NCI-H1048 (cell line): Measurements from ENCODE around the gene SHE.
A peak's percentile ranks its signal among the peaks of the same experiment; 100 is the strongest.
"Not testable (repeated sequence)": the region's sequence is repeated elsewhere in the genome, so short reads cannot be mapped to it uniquely, and the experiment has no call there.

Experiments used
- DNase-seq: peaks from one replicate; lab custom pipeline; 2025; lab: John Stamatoyannopoulos, UW

The SHE gene

DNA sequence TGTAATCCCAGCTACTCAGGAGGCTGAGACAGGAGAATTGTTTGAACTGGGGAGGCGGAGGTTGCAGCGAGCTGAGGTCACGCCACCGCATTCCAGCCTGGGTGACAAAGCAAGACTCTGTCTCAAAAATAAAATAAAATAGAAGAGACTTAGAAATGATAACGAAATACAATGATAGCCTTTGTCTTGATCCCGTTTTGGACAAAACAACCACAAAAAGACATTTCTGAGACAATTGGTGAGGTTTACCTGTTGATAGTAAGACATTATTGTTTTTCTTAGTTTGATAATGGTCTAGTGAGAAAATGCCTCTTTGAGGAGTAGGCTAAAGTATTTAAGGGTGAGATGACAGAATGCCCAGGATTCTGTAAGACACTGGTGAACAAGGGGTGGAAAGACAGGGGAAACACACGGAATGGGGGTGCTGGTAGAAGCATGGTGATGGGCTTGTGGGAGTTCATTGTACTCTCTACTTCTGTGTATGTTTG is 11.9 kb upstream of the SHE start:
- DNase-seq: no peak

DNA sequence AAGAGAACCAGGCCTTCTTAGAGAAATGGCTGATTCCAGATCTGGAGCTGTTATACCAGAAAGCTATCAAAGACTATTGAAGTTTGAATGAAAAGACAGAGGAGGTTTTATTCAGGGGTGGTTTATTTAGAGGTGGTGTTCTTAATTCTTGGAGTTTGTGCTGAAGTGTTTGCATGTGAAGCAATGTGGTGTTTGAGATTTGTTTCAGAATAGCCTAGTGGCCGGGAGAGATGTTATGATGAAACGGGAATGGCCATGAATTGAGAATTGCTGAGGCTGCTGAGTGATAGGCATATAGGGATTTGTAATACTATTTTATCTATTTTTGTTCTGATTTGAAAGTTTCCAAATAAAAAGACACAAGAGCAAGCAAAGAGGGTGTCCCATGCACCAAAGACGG is 10.5 kb upstream of the SHE start:
- DNase-seq: no peak

DNA sequence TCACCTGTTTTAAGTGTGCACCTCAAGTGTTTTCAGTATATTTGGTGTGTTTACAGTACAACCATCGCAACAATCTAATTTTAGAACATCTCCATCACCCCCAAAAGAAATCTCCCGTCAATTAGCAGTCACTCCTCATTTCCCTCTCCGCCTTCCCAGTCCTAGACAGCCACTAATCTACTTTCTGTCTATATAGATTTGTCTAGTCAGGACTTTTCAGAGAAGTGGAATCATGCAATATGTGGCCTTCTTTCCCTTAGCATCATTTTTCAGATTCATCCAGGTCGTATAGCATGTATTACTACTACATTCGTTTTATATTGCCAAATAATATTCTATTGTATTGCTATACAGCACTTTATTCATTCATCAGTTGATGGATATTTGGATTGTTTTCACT is 1.7 kb upstream of the SHE start:
- no peak for DNase-seq

DNA sequence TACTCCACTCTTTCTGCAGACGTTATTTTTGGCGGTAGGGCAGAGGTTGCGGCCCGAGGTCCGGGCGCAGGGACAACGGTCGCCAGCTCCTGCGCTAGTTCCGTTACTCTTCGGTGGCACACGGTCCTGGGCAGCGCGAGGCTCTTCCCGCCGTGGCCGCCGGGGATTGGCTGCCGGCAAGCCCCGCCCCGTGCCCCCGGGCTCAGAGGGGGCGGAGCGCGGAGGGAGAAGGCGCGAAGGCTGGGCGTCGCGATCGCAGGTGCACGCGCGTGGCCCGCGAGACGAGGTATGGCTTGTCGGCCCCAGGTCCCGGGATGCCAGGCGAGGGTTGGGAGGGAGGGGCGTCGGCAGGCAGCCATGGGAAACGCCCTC is 518 bp upstream of the SHE start:
- no peak for DNase-seq

DNA sequence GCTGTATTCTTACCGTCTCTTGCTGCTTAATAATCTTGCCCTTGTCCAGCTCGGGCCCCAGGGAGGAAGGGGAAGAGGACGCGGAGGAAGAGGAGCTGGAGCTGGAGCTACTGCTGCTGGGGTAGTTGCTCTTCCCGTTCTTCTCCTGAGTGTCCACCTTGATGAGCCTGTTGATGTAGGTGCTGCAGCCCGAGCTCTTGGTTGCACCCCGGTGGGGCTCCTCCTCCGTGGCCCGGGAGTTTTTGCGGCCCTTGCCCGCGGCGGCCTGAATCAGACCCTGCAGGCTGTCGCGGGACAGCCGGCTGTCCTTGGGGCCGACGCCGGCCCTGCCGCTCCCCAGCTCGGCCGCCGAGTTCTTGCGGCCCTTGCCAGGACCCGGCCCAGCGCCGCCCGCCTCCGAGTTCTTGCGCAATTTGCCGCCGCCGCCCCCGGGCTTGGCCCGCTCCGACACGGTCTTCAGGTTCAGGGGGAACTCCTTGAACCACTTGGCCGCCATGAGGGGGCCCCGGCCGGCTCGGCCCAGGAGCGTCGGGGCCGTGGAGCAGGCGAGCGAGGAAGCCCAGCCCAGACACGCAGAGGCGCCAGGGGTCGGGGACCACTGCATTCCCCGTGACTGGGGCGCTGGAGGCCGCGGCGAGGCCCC is 668 bp downstream of the SHE start:
- no peak for DNase-seq

DNA sequence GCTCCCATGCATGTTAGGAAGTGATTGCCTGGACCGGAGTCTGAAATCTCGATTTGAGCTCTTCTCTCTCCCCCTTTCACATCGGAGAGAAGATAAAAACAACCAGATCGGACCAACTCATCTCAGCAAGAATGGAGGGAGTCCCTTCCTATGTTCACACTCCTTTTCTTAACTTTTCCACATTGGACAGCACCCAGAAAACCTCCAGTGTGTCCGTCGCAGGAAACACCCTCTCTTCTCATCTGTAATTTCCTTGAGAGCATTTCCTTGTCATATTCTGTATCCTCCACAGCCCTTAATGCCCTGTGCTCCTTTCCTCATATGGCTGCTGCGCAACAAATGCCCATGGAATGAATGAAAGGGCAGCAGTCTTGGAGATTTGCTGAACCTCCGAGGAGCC is 1.7 kb downstream of the SHE start:
- DNase-seq: no peak

DNA sequence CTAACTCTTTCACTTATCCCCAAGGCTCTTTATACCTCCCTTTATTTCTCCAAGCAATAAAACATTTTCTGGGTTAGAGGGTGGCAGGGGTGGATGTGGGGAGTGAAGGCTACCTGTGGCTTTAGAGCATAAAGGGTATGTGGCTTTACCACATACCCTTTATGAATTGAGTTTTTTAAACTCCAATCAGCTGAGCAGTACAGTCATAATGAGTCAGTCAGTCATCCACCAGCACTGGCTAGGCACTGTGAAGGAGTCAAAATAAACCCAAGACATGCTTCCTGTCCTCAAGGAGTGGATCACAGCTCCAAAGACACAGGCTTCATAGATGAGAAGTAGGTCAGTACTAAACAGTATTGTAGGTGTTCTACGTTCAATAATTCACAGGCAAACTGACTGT is 2.8 kb downstream of the SHE start:
- no peak for DNase-seq

DNA sequence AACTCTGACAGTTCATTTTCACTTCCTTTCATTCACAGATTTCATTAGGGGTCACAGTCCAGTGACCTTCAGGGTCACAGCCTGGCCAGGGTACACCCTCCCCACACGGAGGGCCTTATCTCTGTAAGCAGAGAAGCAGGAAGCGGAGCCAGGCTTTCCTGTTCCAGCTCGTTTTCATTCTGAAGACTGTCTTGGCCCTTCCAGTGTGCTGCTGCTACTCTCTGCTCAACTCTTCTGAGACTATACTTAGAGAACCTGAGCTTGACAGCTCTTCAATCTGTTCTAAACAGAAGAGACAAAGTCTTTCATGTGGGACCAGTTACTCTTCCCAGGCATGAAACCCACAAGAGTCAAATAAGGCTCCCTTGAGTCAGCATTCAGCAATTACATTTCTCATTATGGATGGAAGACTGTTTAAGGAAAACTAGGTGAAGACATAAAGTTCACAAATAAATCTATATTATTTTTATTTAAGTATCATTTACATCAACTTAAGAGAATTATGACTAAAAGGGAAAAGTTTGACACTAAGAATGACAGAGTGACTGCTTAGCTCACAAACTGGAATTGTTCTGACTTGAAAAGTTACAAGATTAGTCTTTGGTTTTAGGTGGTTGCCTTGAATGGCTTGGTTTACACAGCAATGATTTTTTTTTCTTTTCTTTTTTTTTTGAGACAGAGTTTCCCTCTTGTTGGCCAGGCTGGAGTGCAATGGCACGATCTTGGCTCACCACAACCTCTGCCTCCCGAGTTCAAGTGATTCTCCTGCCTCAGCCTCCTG is 5.0 kb downstream of the SHE start:
- DNase-seq: no peak

DNA sequence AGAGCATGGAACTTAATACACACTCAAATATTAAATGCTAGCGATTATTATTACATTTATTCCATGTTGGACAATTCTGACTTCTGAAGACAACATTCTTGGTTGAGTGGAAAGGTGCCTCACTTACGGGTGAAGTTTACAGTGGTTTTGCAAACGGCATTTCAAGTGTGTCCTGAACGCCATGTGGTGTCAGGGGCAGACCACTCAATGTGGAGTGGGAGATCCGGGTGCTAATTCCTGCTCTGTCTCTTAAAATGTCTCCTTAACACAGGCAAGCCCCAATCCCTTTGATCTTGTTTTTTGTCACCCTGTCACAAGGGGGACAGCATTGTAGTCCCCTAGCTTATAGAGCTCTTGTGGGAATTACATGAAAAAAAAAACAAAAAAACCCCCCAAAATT is 5.8 kb downstream of the SHE start:
- DNase-seq: no peak

DNA sequence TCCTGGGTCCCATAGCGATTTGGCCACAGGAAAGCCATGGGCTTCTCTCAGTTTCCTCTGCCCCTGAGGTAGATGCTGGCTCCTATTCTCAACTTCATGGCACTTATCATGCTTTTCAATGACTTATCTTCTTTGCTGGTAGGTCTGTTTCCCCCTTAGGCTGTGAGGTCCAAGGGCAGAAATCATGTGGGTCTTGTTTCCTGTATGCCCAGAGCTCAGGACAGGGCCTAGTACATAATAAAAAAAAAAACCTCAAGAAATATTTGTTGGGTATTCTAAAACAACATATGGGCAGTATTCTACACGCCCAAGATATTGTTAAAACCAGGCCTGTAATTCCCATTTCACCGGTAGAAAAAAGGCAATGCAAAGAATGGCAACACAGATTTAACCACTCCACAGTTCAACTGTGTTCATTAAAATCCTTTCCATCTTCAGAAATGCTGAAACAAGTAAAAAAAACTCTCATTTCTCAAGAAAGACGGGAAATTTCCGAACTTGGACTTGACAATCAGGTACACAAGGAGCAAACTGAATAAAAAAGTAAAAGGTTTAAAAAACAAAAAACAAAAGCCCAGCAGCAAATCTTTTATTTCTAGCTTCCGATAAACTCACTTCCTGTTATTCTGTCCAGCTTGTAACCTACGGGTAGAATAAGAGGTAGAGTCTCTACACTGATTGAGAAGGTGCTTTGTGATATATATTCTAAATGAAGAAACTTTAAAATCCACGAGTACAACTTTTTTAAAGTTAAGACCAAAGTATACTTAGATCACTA is 6.5 kb downstream of the SHE start:
- no peak for DNase-seq

DNA sequence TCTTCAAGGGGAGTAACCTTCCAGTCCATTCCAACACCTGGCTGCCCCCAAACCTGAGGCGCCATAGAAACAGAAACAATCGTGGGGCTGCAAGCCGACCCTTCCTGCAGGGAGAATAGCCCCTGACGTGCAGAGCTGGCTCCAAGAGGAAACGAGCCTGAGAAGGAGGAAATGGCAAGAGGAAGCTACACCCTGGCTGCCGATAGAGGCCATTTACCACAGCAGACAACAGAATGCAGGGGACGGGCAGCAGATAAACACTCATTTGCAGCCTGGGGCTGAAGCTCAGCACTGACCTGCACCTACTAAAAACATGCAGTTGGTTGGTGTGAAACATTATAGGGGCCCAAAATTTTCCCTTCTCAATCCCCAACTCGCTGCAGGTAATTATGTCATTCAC is 8.9 kb downstream of the SHE start:
- no peak for DNase-seq

DNA sequence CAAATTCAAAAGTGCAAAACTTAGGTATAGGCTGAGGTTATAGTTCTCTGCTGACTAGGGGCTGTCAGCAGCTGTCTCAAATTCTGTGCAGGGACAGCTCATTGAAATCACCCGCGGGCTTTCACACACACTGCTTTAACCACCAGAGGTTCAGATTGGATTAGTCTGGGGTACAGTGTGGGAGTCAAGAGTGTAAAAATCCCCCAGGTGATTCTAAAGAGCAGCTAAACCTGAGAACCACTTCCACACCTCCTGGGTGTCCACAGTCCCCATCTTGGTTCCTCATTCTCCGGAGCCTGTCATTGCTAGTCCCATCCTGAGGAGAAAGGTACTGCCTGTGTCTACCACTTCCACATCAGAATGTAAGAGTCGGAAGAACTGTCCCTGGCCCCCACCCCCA is 10.1 kb downstream of the SHE start:
- no peak for DNase-seq

DNA sequence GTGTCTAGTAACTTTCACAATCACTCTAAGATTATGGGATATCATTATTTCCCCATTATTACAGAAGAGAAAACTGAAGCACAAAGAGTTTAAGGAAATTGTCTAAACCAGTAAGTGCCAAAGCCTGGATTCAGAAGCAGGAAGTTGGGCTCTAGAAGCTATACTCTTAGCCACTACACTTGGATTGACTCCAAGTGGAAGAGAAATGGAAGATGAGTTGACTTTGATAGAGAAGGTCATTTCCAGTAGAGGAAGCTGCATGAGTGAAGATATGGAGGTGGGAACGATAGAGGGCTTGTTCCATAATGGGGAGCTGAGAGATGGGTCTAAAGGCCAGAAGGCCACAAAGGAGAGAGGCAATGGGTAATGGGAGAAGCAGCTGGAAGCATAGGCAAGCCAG is 11.9 kb downstream of the SHE start:
- no peak for DNase-seq

DNA sequence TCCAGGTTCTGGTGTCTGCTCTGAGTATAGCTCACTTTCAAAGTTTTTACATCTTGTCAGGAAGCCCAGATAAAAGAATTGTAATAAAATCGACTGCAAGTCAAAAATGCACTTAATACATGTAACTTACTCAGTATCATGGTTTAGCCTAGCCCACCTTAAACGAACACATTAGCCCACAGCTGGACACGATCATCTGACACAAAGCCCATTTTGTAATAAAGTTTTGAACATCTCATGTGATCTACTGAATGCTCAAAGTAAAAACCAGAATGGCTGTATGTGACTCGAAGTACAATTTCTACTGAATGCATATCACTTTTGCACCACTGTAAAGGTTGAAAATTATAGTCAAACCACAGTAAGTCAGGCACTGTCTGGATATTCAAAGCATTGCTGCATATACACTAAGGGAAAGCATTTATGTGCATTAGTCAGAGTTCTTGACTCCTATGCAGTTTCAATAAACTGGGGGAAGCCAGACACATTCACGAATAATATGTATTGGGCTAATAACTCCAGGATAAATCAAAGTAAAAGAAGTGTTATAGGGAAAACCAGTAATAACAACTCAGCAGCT is 12.4 kb downstream of the SHE start:
- DNase-seq: no peak

DNA sequence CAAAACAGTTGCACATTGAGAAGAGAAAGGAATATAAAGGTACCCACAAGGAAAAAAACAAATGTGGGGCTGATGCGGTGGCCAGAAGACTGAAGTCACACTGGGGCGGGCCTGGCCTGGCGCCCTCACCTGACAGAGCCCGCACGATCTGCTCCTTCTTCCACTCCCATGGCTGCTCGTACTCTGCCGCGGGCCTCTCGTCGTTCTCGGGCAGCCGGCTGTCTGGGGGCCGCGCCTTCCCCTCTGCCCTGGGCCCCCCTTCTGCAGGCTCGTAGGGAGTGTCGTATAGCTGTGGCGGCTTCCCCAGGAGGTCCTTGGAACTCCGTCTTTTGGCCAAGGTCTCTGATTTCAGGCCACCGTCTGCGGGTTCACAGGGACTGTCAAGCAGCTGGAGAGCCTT is 13.3 kb downstream of the SHE start:
- no peak for DNase-seq

DNA sequence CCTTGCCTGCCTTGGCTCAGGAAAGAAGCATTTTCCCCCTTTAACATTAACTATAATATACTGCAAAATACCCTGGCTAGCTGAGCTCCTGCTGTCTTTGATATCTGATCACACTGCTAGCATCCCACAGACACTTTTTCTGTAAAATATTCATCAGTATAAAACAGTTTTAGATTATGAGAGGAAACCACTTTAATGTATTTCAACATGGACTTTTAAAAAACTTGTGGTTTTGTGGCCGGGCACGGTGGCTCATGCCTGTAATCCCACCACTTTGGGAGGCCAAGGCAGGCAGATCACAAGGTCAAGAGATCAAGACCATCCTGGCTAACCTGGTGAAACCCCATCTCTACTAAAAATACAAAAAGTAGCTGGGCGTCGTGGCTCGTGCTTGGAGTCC is 15.5 kb downstream of the SHE start:
- DNase-seq: not testable (repeated sequence)

DNA sequence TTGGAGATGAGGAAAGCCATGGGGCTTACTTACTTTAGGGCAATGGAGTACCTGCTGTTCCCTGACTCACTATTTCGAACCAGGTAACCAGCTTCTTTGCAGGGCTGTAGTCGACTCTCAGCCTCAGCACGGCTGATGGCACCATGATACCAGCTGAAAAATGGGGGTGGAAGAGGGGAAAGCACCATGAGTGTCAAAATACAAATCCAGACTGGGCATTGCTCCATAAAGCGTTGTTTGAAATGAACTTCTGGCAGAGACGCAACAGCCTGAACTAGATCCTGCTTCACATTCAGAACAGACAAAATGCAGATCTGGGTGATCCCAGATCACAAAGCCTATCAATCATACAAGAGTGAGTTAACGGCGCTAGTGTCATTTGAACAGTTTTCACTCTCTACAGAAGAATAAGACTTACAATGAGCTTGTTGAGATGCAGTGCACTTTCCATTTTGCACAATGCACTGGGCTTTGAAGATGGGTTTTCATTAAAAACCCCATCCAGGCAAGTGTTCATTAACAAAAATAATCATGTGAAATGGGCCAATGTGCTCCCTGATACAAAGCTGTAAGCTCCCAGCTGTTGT is 16.2 kb downstream of the SHE start:
- no peak for DNase-seq

DNA sequence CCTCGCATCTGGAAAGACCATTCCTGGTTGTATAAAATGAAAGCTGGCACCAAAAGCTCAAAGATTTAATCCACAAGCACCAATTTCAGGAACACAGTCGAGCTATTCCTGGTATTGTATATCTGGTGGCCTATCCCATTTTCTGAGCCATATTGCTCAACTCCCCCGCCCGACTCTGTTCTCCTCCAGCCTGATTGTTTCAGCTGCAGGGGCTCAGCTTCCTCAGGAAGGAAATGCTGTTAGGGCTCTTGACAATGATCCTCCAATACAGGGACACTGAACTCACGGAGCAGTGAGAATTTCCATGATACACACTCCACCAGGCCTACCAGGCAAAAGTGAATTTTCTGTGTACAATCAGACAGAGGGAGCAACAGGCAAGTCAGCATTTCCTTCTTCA is 17.1 kb downstream of the SHE start:
- no peak for DNase-seq

DNA sequence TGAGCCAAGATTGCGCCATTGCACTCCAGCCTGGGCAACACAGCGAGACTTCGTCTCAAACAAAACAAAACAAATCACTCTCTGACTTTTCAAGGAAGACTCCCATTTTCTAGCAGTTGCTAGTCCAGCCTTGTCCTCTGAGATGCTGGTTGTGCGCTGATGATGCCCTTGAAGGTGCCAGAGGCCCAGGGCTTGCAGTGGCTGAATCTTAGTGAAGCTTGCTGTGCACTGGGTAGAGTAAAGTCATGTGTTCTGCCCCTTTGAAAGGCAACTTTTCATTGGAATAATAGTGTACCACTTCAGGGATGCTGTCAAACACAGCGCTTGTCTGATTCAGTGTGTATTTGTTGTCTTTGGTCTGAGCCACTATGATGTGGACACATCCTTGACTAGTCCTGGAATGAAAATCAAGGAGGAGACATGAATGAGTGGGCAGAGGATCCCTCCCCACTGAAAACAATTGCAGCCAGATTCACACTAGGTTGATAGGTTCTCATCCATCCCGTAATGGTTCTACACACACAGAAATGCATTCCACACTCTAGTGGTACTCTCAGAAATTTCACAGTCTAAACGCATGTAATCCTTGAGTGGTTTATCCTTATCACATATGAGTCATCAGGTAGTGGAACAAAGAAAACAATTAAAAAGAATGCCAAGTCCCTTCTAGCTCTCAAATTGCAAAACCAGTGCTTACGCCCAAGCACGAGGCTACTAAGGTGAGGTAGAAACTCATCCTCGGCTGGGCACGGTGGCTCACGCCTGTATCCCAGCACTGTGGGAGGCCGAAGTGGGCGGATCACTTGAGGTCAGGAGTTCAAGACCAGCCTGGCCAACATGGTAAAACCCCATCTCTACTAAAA is 18.0 kb downstream of the SHE start:
- DNase-seq: no peak

DNA sequence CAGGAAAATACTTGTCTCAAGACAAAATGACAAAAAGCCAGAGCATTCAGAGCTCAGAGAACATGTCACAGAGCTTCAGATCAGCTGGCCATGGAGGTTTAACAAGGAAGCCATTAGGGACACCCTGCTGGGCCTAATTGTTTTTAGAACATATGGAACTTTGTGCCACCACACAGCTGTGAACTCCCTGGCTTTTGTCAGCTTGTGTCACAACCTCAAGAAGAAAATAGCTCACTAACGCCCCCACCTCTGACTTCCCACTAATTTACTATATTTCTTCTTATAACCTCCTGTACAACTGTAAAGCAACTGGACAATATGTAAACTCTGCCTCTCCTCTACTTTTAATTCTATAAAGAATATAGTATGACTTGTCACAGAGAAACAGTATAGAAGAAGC is 21.2 kb downstream of the SHE start:
- no peak for DNase-seq

DNA sequence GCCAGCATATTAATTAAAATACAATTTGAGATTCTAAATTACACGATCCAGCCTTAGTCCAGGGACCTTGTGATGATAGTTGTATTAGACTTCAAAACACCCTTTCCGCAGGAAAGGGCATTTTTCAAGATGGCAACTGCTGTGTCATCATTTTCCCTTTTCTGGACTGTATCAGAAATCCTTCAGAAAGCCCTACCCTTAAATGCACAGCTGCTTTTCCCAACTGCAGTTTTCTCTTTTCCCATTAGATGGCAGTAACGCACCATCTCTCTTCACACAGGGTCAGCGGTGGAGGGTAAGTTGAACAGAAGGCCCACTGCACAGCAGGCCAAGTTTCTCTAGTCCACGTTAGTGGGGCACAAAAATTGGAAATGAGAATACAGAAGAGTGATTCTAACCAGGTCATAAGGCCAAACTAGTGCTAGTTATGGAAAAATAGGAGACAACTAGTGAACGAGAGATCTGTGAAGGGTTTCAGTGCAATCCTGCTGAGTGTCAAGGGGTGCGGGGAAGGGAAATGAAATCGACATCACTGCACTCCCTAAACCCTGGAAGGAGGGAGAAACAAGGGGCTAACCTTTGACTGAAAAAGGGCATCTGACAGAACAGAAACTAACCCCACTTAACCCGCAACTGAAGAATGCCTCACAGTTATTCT is 22.3 kb downstream of the SHE start:
- DNase-seq: peak; percentile 62
